Endothelial cell of umbilical vein (primary cell): ENCODE results near the gene RAD50. TPM values are rescaled to one million over a fixed set of nuclear protein-coding genes. Genes with fewer than 3 reads are reported as not detected.

Source experiments
- BruUV-seq: library from RNA; stranded (reverse); fragments of 400-500 nt; replicated peaks from 2 replicates; lab custom pipeline; 2021; lab: Mats Ljungman, UMichigan
- CTCF ChIA-PET: fragments of 300-600, 350-600 bp; sonication (Branson Sonifier 250); formaldehyde crosslinking; loops from one replicate; lab custom pipeline; 2021; ENCODE audit warnings: antibody characterized with exemption, inconsistent platforms; lab: Charles Lee
- POLR2A ChIA-PET: fragments of 300-600, 350-600 bp; sonication (Branson Sonifier 250); formaldehyde crosslinking; loops from one replicate; lab custom pipeline; 2021; ENCODE audit warnings: antibody characterized with exemption, inconsistent platforms; lab: Charles Lee
- DNase-seq: peaks from one replicate; pipeline ENCODE4 v3.0.0-alpha.2; 2011; ENCODE audit warnings: low read depth, low spot score
- FAIRE-seq: peaks from 2 replicates; lab custom pipeline; 2011; peaks lifted over from hg19 to GRCh38; lab: Jason Lieb, UNC
- H2AFZ ChIP-seq: 2 replicates; pipeline ENCODE4 v1.6.0; 2012; ENCODE audit warnings: low read depth, low read length, control low read depth, inconsistent platforms
- H3K27ac ChIP-seq: 2 replicates; pipeline ENCODE4 v1.5.1; 2011; ENCODE audit warnings: low read depth, mild to moderate bottlenecking, control low read depth, low read length, moderate library complexity; ENCODE audit not compliant: insufficient read depth
- H3K27me3 ChIP-seq, 2 experiments: 2 replicates each; pipeline versions ENCODE4 v1.6.0 to v1.6.1; 2011; ENCODE audit warnings: low read length in 2 of 2, mixed read lengths in 1 of 2; ENCODE audit not compliant: control insufficient read depth in 2 of 2, insufficient read depth in 2 of 2
- H3K36me3 ChIP-seq, 2 experiments: 2 replicates in 1 of 2; 3 replicates in 1 of 2; pipeline ENCODE4 v1.5.1; 2011; ENCODE audit warnings: low read length in 2 of 2, mild to moderate bottlenecking in 1 of 2, moderate library complexity in 1 of 2; ENCODE audit not compliant: control insufficient read depth in 2 of 2, insufficient read depth in 2 of 2; ENCODE audit errors: extremely low read depth in 1 of 2
- H3K4me1 ChIP-seq: 3 replicates; pipeline ENCODE4 v1.5.1; 2011; ENCODE audit warnings: mild to moderate bottlenecking, low read length; ENCODE audit not compliant: control insufficient read depth, insufficient read depth; ENCODE audit errors: extremely low read depth
- H3K4me2 ChIP-seq: 2 replicates; pipeline ENCODE4 v1.6.1; 2011; ENCODE audit warnings: low read length, control low read depth, mixed read lengths; ENCODE audit not compliant: insufficient read depth
- H3K4me3 ChIP-seq, 3 experiments: fragments of 200-600 bp in 1 of 3; sonication (generic), shearing (Covaris generic) in 1 of 3; replicated peaks in 1 of 3; 2 replicates each; pipeline ENCODE4 v1.5.1; 2011 to 2016; ENCODE audit warnings: control low read depth in 3 of 3, low read length in 3 of 3, mild to moderate bottlenecking in 2 of 3, inconsistent platforms in 1 of 3, low read depth in 1 of 3, moderate library complexity in 1 of 3; ENCODE audit not compliant: insufficient read depth in 1 of 3
- H3K79me2 ChIP-seq: 2 replicates; pipeline ENCODE4 v1.6.0; 2012; ENCODE audit warnings: low read length, inconsistent platforms; ENCODE audit not compliant: control insufficient read depth, insufficient read depth
- H3K9ac ChIP-seq: replicated peaks from 2 replicates; pipeline ENCODE3; 2011; ENCODE audit warnings: low read length, control low read depth; ENCODE audit not compliant: insufficient read depth; ENCODE audit errors: extremely low read depth
- H3K9me1 ChIP-seq: replicated peaks from 3 replicates; pipeline ENCODE4 v1.6.0; 2011; ENCODE audit warnings: mild to moderate bottlenecking, low read length; ENCODE audit not compliant: control insufficient read depth, insufficient read depth; ENCODE audit errors: extremely low read depth
- H3K9me3 ChIP-seq: replicated peaks from 2 replicates; pipeline ENCODE4 v1.5.1; 2012; ENCODE audit warnings: low read length, inconsistent platforms; ENCODE audit not compliant: control insufficient read depth, insufficient read depth
- H4K20me1 ChIP-seq: replicated peaks from 2 replicates; pipeline ENCODE3; 2011; ENCODE audit warnings: mild to moderate bottlenecking, low read length; ENCODE audit not compliant: control insufficient read depth, insufficient read depth; ENCODE audit errors: extremely low read depth
- CTCF ChIP-seq, 2 donors: IDR thresholded peaks; 1 replicate in 1 of 2; 2 replicates in 1 of 2; pipeline ENCODE4 v1.5.1; 2011; ENCODE audit warnings: low read length in 2 of 2, mild to moderate bottlenecking in 2 of 2, moderate library complexity in 2 of 2, control low read depth in 1 of 2, inconsistent platforms in 1 of 2, low read depth in 1 of 2; ENCODE audit not compliant: insufficient read depth in 1 of 2; ENCODE audit errors: extremely low read depth in 1 of 2
- EZH2 ChIP-seq: IDR thresholded peaks from 2 replicates; pipeline ENCODE4 v1.6.1; 2012; ENCODE audit warnings: borderline replicate concordance, low read depth, mild to moderate bottlenecking, moderate library complexity, low read length, inconsistent platforms; ENCODE audit not compliant: severe bottlenecking
- FOS ChIP-seq: IDR thresholded peaks from 2 replicates; pipeline ENCODE4 v1.6.1; 2011; ENCODE audit warnings: mild to moderate bottlenecking, low read length, moderate library complexity, borderline replicate concordance; ENCODE audit not compliant: insufficient read depth
- JUN ChIP-seq: IDR thresholded peaks from 2 replicates; pipeline ENCODE4 v1.6.1; 2011; ENCODE audit warnings: borderline replicate concordance, low read depth; ENCODE audit not compliant: insufficient read length, insufficient read depth
- MYC ChIP-seq: IDR thresholded peaks from one replicate; pipeline ENCODE4 v1.6.1; 2011; ENCODE audit warnings: mild to moderate bottlenecking, low read depth, low read length
- POLR2A ChIP-seq: IDR thresholded peaks from 2 replicates; pipeline ENCODE4 v1.6.1; 2012; ENCODE audit warnings: low read depth, mild to moderate bottlenecking, control low read depth, low read length
- POLR2AphosphoS5 ChIP-seq: IDR thresholded peaks from 2 replicates; pipeline ENCODE4 v1.6.1; 2012; ENCODE audit warnings: low read depth, mild to moderate bottlenecking, control low read depth, low read length, moderate library complexity; ENCODE audit not compliant: insufficient read depth
- dilution Hi-C: fragments of 300-500 bp; cut with MboI; formaldehyde crosslinking; loops from one replicate; pipeline ENCODE4 v1.15.0; 2019; ENCODE audit warnings: low sequenced_read_pairs; ENCODE audit not compliant: extremely low pct_ligation_motif_present
- intact Hi-C: fragments of 100-400 bp; cut with micrococcal nuclease; formaldehyde crosslinking; loops from one replicate; pipeline ENCODE4 v1.10.0; 2022
- polyA plus RNA-seq, 4 experiments: library from polyadenylated mRNA; depleted of rRNA in 3 of 4; stranded (reverse) in 3 of 4; unstranded in 1 of 4; fragments of >200 nt; gene quantifications; 2 replicates each; pipeline versions ENCODE4 v1.2.1 to v1.2.3, GENCODE V29; 2011 to 2012; ENCODE audit warnings: missing spikeins in 1 of 4
- total RNA-seq: library from RNA; stranded (reverse); gene quantifications from 2 replicates; pipeline ENCODE4 v1.2.3, GENCODE V29; 2021
- TF ChIP-seq, protein P1 (sequence below): IDR thresholded peaks from 2 replicates; pipeline ENCODE4 v1.6.1; 2011; ENCODE audit not compliant: insufficient read depth, insufficient read length

The RAD50 gene
- total and polyA plus RNA-seq, 2 donors (not counting 3 experiments of a cell fraction or from before 2014, with no cell fraction given) = 6.1 to 20.4 TPM

DNA sequence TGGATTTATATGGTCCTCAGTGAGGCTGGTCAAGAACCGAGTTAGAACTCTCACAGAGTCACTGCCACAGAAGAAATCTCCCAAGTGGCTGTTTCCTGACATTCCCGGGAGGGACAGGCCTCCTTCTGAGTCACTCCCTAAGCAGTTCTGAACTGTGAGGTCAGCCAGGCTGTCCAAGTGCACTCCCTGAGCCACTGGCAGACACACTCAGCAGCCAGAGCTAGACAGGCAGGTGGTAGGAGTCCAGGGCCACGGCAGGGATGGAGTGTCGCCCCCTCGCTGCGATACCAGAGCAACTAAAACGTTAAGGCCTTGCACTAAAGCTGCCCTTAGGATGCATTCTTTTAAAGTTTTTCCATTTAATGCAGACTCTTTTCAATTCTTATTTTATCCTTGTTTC lies 120.4 kb downstream of the RAD50 start:
- dilution Hi-C loops = no loop called here
- intact Hi-C loops = no loop called here
- Histone ChIP-seq H3K4me2 (no peak overlapping the region), H3K27ac (no peak overlapping the region), H2AFZ (no peak overlapping the region), H3K4me1 (peaks cover 13% of the 10 kb centered on the region), H3K9me3 (no peaks in the 10 kb centered on the region), H3K36me3 (no peaks in the 10 kb centered on the region), H4K20me1 (no peaks in the 10 kb centered on the region), H3K79me2 (no peaks in the 10 kb centered on the region), H3K27me3 (no peaks in the 10 kb centered on the region), H3K9ac (no peak overlapping the region), H3K9me1 (no peaks in the 10 kb centered on the region), H3K4me3 (no peak overlapping the region)
- ChIA-PET CTCF (interaction anchor here (0.9 to 1.5 kb wide), 5 partner anchors 10 to 70 kb away, joined by 3 to 5 read pairs (median 3); partner anchors contain the start of gene CCNI2), POLR2A (no interaction called here)
- FAIRE-seq (peak; percentile 96), DNase-seq (peak; percentile 70)
- TF ChIP-seq FOS (peak; percentile 59), CTCF (IDR thresholded peaks at IDR 0.05; ENCODE audit: extremely low read depth in 1 of 2, insufficient read depth in 1 of 2, low read depth in 1 of 2, low read length in 2 of 2) (peak in 1 of 2 donors; percentile 19), EZH2 (no peak), MYC (no peak), POLR2A (no peak), JUN (no peak), POLR2AphosphoS5 (no peak)
- TF ChIP-seq, protein P1, sequence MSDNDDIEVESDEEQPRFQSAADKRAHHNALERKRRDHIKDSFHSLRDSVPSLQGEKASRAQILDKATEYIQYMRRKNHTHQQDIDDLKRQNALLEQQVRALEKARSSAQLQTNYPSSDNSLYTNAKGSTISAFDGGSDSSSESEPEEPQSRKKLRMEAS = no peak
- BruUV-seq = no TSS peak
